Activated CD4-positive, alpha-beta T cell treated with anti-CD3 and anti-CD28 coated beads, Interleukin-2, amount 10 ng/mL, durations not matched to agents 24 days and 14 days (primary cell): ENCODE measurements around the gene ZNG1C. TPM values are rescaled to one million over a fixed set of nuclear protein-coding genes. Genes with fewer than 3 reads are reported as not detected.
"Not testable (repeated sequence)": the region's sequence is repeated elsewhere in the genome, so short reads cannot be mapped to it uniquely, and the experiment has no call there.

ENCODE experiments used
- DNase-seq: peaks from one replicate; pipeline ENCODE4 v3.0.0; 2022
- H3K27ac Mint-ChIP-seq: one replicate; pipeline ENCODE4 v1.8.0; 2022; ENCODE audit warnings: mild to moderate bottlenecking, mixed read lengths
- H3K27me3 Mint-ChIP-seq: one replicate; pipeline ENCODE4 v1.8.0; 2022; ENCODE audit warnings: mixed read lengths
- H3K36me3 Mint-ChIP-seq: one replicate; pipeline ENCODE4 v1.8.0; 2022; ENCODE audit warnings: low read depth, mild to moderate bottlenecking, mixed read lengths
- H3K4me1 Mint-ChIP-seq: one replicate; pipeline ENCODE4 v1.8.0; 2021; ENCODE audit warnings: mixed read lengths
- H3K4me3 Mint-ChIP-seq: one replicate; pipeline ENCODE4 v1.8.0; 2022; ENCODE audit warnings: mild to moderate bottlenecking, moderate library complexity, mixed read lengths
- H3K9me3 Mint-ChIP-seq: one replicate; pipeline ENCODE4 v1.8.0; 2021; ENCODE audit warnings: mixed read lengths
- intact Hi-C: fragments of 100-400 bp; cut with micrococcal nuclease; formaldehyde crosslinking; loops from one replicate; pipeline ENCODE4 v1.15.1; 2023
- total RNA-seq: library from RNA; stranded (reverse); gene quantifications from 2 replicates; pipeline ENCODE4 v1.2.3, GENCODE V29; 2022

The ZNG1C gene
- total RNA-seq, 1 donor from 2014 or later = 36.2 TPM

- DNase-seq, H3K27ac Mint-ChIP-seq, H3K4me1 Mint-ChIP-seq, H3K36me3 Mint-ChIP-seq, H3K9me3 Mint-ChIP-seq, H3K4me3 Mint-ChIP-seq, H3K27me3 Mint-ChIP-seq, intact Hi-C loops: not testable (repeated sequence)
Measured at GRCh38 chr9:68329106-68329505, 87.3 kb downstream of the ZNG1C start.

GRCh38 chr9:68330531-68331173 lies 88.9 kb downstream of the ZNG1C start:
- H3K4me1 Mint-ChIP-seq, H3K9me3 Mint-ChIP-seq, H3K36me3 Mint-ChIP-seq, intact Hi-C loops, H3K4me3 Mint-ChIP-seq, H3K27me3 Mint-ChIP-seq, DNase-seq, H3K27ac Mint-ChIP-seq: not testable (repeated sequence)

- H3K27me3 Mint-ChIP-seq, H3K4me1 Mint-ChIP-seq, intact Hi-C loops, H3K27ac Mint-ChIP-seq, DNase-seq, H3K9me3 Mint-ChIP-seq, H3K4me3 Mint-ChIP-seq, H3K36me3 Mint-ChIP-seq: not testable (repeated sequence)
Measured at GRCh38 chr9:68332122-68332521, 90.3 kb downstream of the ZNG1C start.

- H3K36me3 Mint-ChIP-seq, H3K4me3 Mint-ChIP-seq, H3K27ac Mint-ChIP-seq, DNase-seq, H3K27me3 Mint-ChIP-seq, intact Hi-C loops, H3K4me1 Mint-ChIP-seq, H3K9me3 Mint-ChIP-seq: not testable (repeated sequence)
Measured at GRCh38 chr9:68335935-68336334, 94.2 kb downstream of the ZNG1C start.

GRCh38 chr9:68336639-68337339 lies 95.0 kb downstream of the ZNG1C start:
- H3K27ac Mint-ChIP-seq, H3K27me3 Mint-ChIP-seq, H3K9me3 Mint-ChIP-seq, H3K4me3 Mint-ChIP-seq, H3K4me1 Mint-ChIP-seq, intact Hi-C loops, H3K36me3 Mint-ChIP-seq, DNase-seq: not testable (repeated sequence)

GRCh38 chr9:68338000-68338399 lies 96.2 kb downstream of the ZNG1C start:
- H3K36me3 Mint-ChIP-seq, DNase-seq, intact Hi-C loops, H3K9me3 Mint-ChIP-seq, H3K4me3 Mint-ChIP-seq, H3K4me1 Mint-ChIP-seq, H3K27ac Mint-ChIP-seq, H3K27me3 Mint-ChIP-seq: not testable (repeated sequence)

GRCh38 chr9:68342265-68343025 lies 100.7 kb downstream of the ZNG1C start:
- H3K4me3 Mint-ChIP-seq, H3K9me3 Mint-ChIP-seq, DNase-seq, H3K27ac Mint-ChIP-seq, intact Hi-C loops, H3K4me1 Mint-ChIP-seq, H3K36me3 Mint-ChIP-seq: not testable (repeated sequence)
- peaks cover 15% of the 10 kb centered on the region for H3K27me3 Mint-ChIP-seq

GRCh38 chr9:68343242-68343641 lies 101.5 kb downstream of the ZNG1C start:
- DNase-seq, H3K4me3 Mint-ChIP-seq, H3K9me3 Mint-ChIP-seq, intact Hi-C loops, H3K36me3 Mint-ChIP-seq, H3K27ac Mint-ChIP-seq, H3K4me1 Mint-ChIP-seq: not testable (repeated sequence)
- peaks cover 15% of the 10 kb centered on the region for H3K27me3 Mint-ChIP-seq

- H3K36me3 Mint-ChIP-seq, H3K4me1 Mint-ChIP-seq, H3K27ac Mint-ChIP-seq, intact Hi-C loops, H3K9me3 Mint-ChIP-seq, DNase-seq, H3K4me3 Mint-ChIP-seq: not testable (repeated sequence)
- peaks cover 17% of the 10 kb centered on the region for H3K27me3 Mint-ChIP-seq
Measured at GRCh38 chr9:68343992-68344391, 102.2 kb downstream of the ZNG1C start.

Other genes with a start within 250 kb of the ZNG1C start
- not detected in 2 replicates for gene FOXD4L3, start 60.9 kb downstream of the ZNG1C start, total RNA-seq
- not detected in 2 replicates for gene PGM5, start 114.6 kb downstream of the ZNG1C start, total RNA-seq